Epidermal melanocyte (primary cell): Measurements from ENCODE around the gene TNIK.
"Not testable (repeated sequence)": the region's sequence is repeated elsewhere in the genome, so short reads cannot be mapped to it uniquely, and the experiment has no call there.

Source experiments
- DNase-seq: peaks from one replicate; pipeline ENCODE4 v3.0.0; 2011; ENCODE audit warnings: low spot score; ENCODE audit not compliant: insufficient read length

The TNIK gene

GRCh38 chr3:171260899-171261298, 199.3 kb downstream of the TNIK start:
- no peak for DNase-seq

- no peak for DNase-seq
Measured at GRCh38 chr3:171260466-171260865, 199.7 kb downstream of the TNIK start.

GRCh38 chr3:171258316-171258715, 201.9 kb downstream of the TNIK start:
- DNase-seq = no peak

GRCh38 chr3:171257251-171258203, 202.7 kb downstream of the TNIK start:
- no peak for DNase-seq

- no peak for DNase-seq
Measured at GRCh38 chr3:171256445-171257250, 203.6 kb downstream of the TNIK start.

- no peak for DNase-seq
Measured at GRCh38 chr3:171255236-171255806, 204.9 kb downstream of the TNIK start.

GRCh38 chr3:171254315-171254714, 205.9 kb downstream of the TNIK start:
- no peak for DNase-seq

GRCh38 chr3:171251835-171252234, 208.4 kb downstream of the TNIK start:
- no peak for DNase-seq

GRCh38 chr3:171250444-171250843, 209.8 kb downstream of the TNIK start:
- DNase-seq = no peak

GRCh38 chr3:171249245-171249644, 211.0 kb downstream of the TNIK start:
- DNase-seq = no peak

GRCh38 chr3:171248426-171249111, 211.6 kb downstream of the TNIK start:
- DNase-seq = no peak

- DNase-seq = no peak
Measured at GRCh38 chr3:171245796-171246765, 214.1 kb downstream of the TNIK start.

GRCh38 chr3:171242951-171243350, 217.3 kb downstream of the TNIK start:
- DNase-seq = no peak

GRCh38 chr3:171242170-171242569, 218.0 kb downstream of the TNIK start:
- no peak for DNase-seq

GRCh38 chr3:171241655-171242054, 218.6 kb downstream of the TNIK start:
- not testable (repeated sequence) for DNase-seq

GRCh38 chr3:171240504-171240835, 219.7 kb downstream of the TNIK start:
- no peak for DNase-seq

- no peak for DNase-seq
Measured at GRCh38 chr3:171239757-171240503, 220.3 kb downstream of the TNIK start.

GRCh38 chr3:171237009-171237385, 223.2 kb downstream of the TNIK start:
- no peak for DNase-seq

GRCh38 chr3:171236265-171237008, 223.8 kb downstream of the TNIK start:
- DNase-seq = no peak
